NCI-H524 treated with DMSO at 0.1 percent for 48 hours (cell line): Measurements from ENCODE around the gene CLDN6.
A peak's percentile ranks its signal among the peaks of the same experiment; 100 is the strongest.

ENCODE experiments used
- DNase-seq: peaks from one replicate; lab custom pipeline; 2025; lab: John Stamatoyannopoulos, UW

The CLDN6 gene

GRCh38 chr16:3027983-3028715, 10.2 kb upstream of the CLDN6 start:
- DNase-seq, result no peak

- DNase-seq, result no peak
Measured at GRCh38 chr16:3027489-3027795, 9.5 kb upstream of the CLDN6 start.

GRCh38 chr16:3026609-3027488, 8.9 kb upstream of the CLDN6 start:
- no peak for DNase-seq

GRCh38 chr16:3026003-3026378, 8.0 kb upstream of the CLDN6 start:
- no peak for DNase-seq

- DNase-seq, result no peak
Measured at GRCh38 chr16:3025032-3026002, 7.3 kb upstream of the CLDN6 start.

GRCh38 chr16:3023669-3024478, 5.9 kb upstream of the CLDN6 start, which contains the start of the genes HCFC1R1 and THOC6:
Gene HCFC1R1, minus strand, starts transcription at chr16:3023942. Its CDS starts 1 bp downstream, at chr16:3023941.
Gene THOC6, plus strand, starts transcription at chr16:3024035. Its CDS starts 292 bp downstream, at chr16:3024327.
- DNase-seq, result peak; percentile 82

GRCh38 chr16:3023415-3023668, 5.4 kb upstream of the CLDN6 start:
- no peak for DNase-seq

- DNase-seq, result no peak
Measured at GRCh38 chr16:3022684-3023414, 4.9 kb upstream of the CLDN6 start.

GRCh38 chr16:3022208-3022683, 4.3 kb upstream of the CLDN6 start:
- DNase-seq, result no peak

GRCh38 chr16:3021449-3022207, 3.6 kb upstream of the CLDN6 start:
- DNase-seq, result no peak

- no peak for DNase-seq
Measured at GRCh38 chr16:3020604-3021448, 2.8 kb upstream of the CLDN6 start.

- DNase-seq, result no peak
Measured at GRCh38 chr16:3020247-3020603, 2.2 kb upstream of the CLDN6 start, which contains the start of gene TNFRSF12A. Gene TNFRSF12A, plus strand, starts transcription at chr16:3020368. Its CDS starts 30 bp downstream, at chr16:3020398.

- DNase-seq, result no peak
Measured at GRCh38 chr16:3019594-3020246, 1.7 kb upstream of the CLDN6 start.

GRCh38 chr16:3017344-3017743, 639 bp downstream of the CLDN6 start:
- DNase-seq, result no peak

- no peak for DNase-seq
Measured at GRCh38 chr16:3015865-3016521, 2.0 kb downstream of the CLDN6 start.

GRCh38 chr16:3014971-3015370, 3.0 kb downstream of the CLDN6 start:
- no peak for DNase-seq

GRCh38 chr16:3013998-3014690, 3.8 kb downstream of the CLDN6 start:
- no peak for DNase-seq
